GM18508 (cell line): ENCODE data around the gene HDAC4.

ENCODE experiments used
- ATAC-seq: cut with Tn5 transposase; IDR thresholded peaks from one replicate; pipeline ENCODE4 v1.9.1; 2021; ENCODE audit warnings: moderate number of reproducible peaks; ENCODE audit not compliant: insufficient read depth, unreplicated experiment

Gene HDAC4

DNA sequence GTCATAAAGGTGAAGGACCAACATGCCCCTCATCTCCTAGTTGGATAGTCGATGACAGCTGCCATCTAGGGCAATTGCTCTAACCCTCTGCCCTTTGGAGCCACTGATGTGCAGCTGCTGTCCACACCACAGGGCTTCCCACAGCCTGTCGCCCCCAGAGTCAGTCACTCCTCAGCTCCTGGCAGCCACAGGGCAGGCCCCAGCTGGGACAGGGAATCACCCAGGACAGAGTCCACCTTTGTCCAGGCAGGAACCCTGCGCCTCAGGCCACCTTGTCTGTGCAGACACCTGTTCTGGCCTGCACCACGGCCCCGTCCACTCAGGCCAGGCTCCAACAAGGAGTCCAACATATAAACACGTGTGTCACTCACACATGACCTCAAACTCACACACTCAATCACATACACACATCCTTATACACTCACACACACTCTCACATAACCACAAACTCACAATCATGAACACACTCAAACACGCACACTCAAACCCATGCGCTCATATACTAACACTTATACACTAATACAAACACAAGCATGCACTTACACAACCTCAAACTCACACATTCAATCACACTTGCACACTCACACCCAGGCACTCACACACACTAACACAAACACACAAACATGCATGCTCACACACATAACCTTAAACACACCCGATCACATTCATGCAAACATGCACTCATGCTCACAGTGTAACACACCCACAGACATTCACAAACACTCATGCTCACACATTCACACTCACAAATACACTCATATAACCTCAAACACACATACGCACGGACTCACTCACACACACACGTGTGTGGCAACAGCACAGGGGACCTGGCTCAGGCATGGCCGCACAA, 29.7 kb downstream of the HDAC4 start:
- no peak for ATAC-seq

DNA sequence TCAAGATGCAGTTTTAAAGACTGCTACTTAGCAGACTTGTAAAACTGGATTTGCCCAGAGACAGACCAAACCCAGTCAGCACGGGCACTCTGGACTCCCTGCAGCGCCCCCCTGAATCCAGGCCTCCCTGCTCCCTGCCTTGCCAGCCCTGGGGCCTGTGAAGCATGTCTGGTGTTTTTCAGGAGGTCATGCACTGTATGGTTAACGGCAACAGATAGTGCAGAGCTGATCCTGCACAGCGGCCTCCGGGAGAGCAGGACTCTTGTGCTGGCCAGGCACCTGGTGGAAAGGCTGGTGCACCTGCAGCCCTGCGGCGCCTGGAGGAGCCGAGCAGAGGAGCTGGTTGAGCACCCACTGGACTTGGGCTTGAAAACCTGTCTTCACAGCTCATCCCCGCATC, 30.4 kb downstream of the HDAC4 start:
- ATAC-seq: no peak

DNA sequence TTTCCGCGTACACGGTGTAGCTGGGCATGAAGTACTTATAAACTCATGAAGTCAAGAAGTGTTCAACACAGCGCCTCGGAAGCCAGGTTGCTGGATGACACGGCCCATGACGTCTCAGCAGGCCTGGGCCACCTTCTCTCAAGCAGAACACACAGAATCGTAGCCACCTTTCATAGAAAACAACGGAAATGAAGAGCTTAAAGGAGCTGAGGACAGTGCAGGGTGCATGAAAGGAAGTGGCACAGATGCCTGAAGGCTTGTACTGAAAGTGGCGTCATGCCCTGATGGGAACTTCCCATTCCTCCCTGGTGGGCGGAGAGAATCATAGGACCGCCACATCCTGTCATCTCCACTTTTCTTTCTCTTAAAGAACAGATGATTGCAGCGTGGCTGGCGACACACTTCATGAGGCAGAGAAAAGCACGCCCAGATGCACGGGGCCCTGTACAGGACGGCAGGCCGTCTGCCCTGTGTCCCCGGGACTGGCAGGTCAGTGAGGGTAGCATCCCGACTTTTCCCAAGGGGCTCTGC, 31.1 kb downstream of the HDAC4 start:
- ATAC-seq: no peak

DNA sequence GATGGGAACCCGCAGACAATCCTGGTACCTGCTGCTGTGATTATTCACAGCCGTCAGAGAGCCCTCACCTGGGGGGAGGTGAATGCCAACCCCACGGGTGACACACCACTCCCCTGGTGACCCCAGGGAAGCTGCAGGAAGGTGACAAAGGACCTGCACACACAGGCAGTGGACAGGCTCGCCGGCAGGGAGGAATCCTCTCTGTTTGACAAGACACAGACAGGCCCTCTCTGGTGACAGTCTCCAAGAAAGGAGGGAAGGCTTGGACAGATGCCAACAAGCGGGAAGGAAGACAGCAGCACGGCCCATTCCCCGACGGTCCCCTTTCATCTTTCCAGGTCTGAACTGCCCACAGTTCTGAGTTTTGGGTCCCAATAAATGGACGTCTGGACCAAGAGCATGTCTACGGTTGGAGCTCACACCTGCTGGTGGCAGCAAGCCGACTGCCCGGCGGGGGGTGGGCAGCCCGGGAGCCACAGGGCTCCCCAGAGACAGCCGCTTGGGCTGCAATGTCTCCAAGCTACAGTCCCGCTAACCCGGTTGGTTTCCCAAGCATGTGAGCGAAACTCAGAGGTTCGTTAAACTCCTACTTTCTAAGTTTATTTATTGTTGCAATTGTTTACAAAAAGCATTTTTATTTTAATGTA, 31.8 kb downstream of the HDAC4 start:
- ATAC-seq: no peak

DNA sequence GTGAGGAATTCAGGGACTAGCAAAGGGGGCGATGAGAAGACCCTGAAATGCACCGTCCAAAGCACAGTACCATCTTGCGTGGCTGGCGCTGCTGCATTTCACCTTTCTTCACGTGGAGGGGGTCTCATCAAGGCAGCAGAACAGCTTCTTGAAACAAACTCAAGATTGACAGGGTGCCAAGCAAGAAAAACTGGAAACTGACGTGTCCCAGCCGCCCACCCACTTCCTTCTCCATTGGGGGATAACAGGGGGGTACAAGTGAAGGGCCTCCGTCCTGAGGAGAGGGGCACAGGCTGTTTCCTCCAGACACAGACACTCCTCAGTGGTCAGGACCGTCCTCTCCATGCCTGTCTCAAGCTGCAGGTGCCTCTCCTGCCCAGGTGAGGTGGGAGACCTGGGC, 32.5 kb downstream of the HDAC4 start:
- ATAC-seq: no peak

DNA sequence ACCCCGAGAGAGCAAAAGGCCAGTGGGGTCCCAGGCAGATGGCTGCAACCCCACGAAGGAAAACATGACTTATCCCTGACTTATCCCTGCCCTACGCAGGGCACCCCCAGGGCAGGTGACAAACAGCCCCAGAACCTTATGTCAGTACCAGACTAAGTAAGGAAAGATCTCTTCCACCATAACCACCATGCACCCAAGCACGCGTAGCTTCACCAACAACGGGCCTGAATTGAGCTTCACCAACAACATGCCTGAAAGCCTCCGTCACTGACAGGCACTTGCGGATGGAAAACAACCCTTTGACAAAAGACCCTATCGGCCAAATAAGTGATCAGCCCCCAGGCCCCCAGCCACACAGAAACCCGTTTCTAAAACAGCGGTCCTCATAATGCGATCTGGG, 34.1 kb downstream of the HDAC4 start:
- no peak for ATAC-seq

DNA sequence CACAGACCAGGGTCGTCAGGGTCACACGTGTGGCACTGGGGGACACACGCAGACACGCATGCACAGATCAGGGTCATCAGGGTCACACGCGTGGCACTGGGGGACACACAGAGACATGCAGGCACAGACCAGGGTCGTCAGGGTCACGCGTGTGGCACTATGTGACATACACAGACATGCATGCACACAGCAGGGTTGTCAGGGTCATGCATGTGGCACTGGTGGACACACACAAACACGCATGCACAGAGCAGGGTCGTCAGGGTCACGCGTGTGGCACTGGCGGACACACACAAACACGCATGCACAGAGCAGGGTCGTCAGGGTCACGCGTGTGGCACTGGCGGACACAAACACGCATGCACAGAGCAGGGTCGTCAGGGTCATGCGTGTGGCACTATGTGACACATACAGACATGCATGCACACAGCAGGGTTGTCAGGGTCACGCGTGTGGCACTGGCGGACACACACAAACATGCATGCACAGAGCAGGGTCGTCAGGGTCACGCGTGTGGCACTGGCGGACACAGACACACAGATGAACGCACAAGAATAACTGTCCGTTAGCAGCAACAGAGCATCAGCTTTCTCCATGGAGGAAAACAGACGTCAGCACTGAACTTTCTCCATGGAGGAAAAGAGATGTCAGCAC, 34.9 kb downstream of the HDAC4 start:
- ATAC-seq: no peak

DNA sequence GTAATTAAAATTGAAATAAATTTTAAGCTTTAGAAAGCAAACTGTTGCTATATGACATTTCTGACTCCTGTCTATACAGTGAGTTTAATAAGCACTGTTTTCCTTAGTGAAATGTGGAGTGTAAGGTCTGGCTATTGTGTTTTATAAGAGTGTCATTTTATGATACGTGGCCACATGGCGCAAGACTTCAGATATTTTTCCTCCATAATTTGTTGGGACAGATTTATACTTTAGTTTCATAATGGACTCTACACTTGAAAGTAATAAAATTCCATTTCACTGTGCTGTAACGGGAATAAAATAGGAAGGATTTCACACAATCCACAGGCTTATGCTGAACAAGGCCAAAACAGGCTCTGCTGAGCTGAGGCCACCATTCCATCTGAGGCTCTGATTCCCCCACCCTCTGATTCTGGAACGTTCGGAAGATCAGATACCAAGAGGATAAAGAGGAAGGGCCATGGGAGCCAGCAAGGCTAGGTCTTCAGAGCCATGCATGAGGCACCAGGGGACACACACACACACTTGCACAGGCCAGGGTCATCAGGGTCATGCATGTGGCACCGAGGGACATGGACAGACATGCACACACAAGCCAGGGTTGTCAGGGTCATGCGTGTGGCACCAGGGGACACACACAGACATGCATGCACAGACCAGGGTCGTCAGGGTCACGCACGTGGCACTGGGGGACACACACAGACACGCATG, 35.6 kb downstream of the HDAC4 start:
- ATAC-seq: no peak

DNA sequence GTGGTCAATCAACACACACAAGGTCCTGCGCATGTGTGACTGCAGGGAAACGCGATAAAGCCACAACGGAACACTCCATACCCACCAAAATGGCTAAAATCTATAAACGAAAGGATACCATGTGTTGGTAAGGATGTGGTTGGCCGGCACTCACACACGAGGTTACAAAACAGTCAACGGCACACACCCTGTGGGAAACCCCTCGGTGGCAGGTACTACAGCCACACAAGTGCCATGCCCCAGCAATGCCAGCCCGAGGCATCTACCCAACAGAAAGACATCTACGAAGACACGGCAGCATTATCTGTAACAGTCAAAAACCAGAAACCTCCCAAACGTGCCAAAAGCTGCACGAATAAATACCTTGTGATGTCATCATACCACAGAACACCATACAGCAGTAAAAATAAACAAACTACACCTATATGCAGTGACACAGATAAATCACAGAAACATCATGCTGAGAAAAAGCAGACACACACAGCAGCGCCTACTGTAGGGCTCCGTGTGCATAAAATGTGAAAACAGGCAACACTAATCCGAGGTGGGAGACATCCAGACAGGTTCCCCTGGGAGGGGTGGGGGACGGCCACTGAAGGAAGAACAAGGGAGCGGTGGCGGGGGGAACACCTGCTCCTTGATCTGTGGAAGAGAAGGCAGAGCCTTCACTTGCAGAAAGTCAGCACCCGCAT, 36.7 kb downstream of the HDAC4 start:
- no peak for ATAC-seq

DNA sequence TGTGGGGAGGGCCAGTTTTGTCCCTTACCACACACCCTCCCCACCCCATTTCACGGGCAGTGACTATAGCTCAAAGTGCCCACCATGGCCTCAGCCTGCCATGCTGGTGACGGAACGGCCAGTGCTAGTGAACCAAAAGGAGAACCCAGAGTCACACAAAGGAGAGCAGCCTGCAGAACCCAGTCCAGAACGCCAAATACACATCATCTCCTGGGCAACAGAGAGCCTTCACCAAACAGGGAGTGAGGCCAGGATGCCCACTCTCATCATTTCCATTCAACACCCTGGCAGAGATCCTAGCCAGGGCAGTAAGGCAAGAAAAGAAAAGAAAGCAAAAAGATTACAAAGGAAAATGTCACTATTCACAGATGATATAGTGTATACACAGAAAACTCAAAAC, 38.3 kb downstream of the HDAC4 start:
- ATAC-seq: no peak

DNA sequence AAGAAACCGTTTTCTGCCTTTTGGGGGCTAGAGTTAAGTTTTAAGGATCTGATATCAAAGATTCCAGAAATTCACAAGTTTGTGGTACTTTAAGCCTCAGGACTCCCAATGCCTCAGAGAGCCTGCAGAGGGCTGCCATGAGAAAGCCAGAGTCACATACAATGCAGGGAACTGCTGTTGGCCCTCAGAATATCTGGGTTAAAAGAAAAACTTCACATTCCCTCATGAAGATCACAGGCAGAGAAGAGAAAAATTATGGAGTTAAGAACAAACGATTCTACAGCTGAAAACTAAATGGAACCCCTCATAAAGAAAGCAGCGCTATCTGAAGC, 39.5 kb downstream of the HDAC4 start:
- ATAC-seq: no peak

DNA sequence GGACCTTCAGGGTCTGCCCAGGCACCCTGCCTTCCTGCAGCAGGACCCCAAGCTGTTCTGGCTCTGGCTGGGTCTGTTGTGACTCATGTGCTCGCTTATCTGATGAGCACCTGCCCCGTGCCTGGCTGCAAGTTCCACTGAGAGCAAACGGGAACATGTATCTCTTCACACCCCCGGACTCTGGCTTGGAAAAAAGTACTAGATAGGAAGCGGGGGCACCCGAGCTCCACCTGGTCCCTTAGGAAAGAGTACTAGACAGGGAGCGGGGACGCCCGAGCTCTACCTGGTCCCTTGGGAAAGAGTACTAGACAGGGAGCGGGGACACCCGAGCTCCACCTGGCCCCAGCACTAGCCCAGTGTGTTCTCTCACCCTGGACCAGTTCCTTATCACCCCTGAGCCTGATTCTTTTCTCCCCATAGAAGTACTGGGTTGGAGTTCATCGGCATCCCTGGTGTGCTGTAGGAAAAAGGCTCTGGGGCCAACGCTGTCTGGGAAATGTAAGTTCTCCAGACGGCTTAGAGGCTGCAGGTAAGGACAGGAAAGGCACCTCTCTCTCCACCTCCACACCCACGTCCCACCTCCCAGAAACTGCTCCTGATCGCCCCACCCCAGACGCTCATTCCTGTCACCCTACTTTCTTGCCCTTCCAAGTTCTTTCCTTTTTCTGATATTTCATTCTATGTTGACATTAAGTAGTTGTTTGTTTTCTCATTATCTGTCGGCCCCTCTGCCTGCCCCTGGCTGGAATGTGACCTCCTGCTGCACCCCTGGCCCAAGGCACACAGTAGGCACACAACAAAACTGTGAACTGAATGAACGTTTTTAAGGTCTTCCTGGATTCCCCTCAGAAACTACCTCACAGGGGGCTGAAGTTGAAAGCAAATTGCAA, 40.2 kb downstream of the HDAC4 start:
- ATAC-seq: no peak

DNA sequence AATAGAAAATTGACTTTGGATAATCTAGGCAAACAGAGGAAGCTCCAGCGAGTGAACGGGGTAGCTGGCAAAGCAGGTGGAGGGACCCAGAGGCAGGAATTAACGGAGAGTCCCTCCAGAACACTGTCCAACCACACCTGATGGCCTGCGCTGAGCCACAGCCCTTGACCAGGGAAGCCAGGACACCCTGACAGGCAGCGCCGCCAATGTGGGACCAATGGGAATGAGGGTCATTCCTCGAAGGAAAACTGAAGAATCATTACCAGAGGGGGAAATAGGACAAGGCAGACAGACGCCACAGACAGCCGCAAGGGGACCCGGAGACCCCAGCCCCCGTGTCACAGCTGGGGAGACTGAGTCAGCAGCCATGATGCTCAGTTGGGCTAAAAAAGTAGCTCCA, 40.8 kb downstream of the HDAC4 start:
- ATAC-seq: no peak

DNA sequence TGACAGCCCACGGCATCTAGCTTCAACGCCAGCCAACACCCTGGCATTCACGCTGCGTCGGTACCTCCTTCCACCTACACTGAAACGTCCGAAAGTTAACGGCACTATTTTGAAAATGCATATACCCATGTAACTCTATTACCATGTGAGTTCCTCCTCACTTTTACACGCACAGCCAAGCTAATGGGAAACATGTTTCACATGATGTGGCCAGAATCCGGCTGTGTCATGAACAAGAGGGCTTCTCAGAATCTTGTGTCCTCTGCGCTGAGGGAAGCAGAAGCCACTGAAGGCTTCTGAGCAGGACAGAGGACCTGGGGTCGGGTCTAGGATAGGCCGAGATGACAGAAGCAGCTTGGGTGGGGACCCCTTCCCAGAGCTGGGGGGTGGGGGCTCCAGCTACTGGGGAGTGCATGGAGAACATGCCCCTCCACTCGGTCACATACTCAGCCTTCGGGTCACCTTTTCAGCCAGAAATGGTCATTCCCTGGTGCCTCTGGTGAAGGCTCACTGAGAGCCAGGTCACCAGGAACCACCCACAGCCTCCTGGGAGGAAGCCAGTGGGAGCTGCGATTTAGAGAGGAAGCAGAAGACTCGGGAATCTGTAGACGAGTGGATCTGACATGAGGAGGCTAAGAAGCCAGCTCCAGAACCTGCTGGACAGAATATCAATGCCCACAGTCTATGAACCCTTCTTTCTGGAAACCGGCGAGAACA, 41.5 kb downstream of the HDAC4 start:
- ATAC-seq: no peak

DNA sequence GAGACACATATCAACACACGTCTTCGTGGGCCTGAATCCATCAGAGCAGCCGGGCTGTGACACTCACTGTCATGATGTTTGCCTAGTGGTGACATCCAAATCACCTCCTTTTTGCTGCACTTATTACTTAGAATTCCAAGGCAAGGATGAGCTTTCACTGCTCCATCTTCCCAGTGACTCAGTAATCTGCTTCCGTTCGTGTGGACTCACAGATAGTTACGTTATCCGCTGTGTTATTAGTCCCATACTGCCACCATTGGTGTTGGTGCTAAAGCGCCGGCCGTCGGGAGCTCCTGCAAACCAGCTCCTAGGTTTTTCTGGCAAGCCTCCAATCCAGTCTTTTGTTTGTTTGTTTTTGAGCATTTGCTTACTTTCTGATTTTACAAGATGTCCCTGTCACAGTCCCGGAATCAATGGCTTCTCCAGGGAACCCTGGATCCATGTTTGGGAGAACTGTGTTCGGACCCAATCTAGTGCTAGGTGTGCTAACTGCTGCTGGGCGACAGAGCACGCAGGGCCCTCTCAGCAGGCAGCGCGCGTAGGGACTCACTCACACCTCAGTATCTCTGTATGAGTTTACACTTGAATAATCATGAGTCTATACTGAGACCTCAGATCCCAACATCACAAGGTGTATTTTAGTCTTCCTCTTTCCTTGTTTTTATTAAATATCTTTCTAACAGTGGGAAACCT, 42.6 kb downstream of the HDAC4 start:
- ATAC-seq: no peak

DNA sequence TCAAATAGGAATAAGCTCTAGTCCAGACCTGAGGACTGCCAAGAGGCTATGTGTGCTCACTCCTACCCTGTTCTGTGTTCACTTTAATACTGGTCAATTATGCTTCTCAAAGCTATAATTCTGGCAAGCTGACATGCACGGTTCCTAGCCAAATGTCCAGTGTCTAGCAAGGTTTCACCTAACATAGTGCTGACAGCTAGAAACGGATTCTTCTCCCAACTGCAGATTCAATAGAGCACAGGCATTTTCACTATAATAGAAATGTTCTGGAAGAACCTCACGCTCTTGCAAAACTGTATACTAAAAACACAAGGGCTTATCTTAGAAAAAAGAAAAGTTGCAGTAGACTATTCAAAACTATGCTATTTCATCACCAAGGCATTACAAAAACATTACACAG, 45.1 kb downstream of the HDAC4 start:
- ATAC-seq: no peak

DNA sequence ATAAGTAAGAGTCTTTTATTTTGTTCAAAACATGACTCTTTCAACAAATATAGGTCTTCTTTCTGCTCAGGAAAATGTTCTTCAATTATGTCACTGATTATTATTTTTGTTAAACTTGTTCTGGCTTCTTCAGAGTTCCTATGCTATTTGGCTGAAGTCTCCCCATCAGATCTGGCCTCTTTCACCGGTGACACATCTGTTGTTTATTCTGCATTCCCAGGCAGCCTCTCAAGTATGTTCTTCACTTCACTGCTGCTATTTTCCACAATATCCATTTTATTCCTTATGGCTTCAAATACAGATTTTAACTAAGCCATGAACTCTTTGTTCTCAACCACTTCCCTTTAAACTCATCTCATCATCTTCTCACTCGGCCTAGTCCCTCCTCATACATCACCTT, 45.7 kb downstream of the HDAC4 start:
- no peak for ATAC-seq

DNA sequence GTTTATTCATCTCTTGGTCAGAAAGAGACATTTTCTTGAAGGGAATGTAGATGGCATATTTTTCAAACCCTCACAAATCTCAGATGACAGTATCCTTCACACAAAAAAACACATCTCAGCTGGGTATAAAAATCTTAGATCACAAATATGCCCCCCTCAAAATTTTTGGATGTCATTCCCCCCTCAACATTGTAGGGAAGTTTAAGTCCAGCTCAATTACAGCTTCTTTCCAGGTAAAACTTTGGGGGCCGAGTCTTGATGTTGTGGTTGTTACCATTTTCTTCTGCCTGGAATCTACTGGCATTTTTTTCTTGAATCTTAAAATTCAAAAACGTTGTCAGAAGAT, 46.1 kb downstream of the HDAC4 start:
- no peak for ATAC-seq
